ENCODE results near the gene ASCC3.

The ASCC3 gene

GRCh38 chr6:100485268-100485667 lies 395.9 kb downstream of the ASCC3 start:
- no peak for DNase-seq

- DNase-seq = no peak
These were observed 396.7 kb downstream of the ASCC3 start for GRCh38 chr6:100484474-100484873.

GRCh38 chr6:100482698-100483097 lies 398.4 kb downstream of the ASCC3 start:
- no peak for DNase-seq

- DNase-seq = peak in 1 of 2 experiments; percentile 52
These were observed 401.7 kb downstream of the ASCC3 start for GRCh38 chr6:100479179-100480035.

- DNase-seq = no peak
These were observed 405.4 kb downstream of the ASCC3 start for GRCh38 chr6:100475554-100476320.

- DNase-seq = no peak
These were observed 407.9 kb downstream of the ASCC3 start for GRCh38 chr6:100473182-100473581.

- DNase-seq = no peak
These were observed 408.5 kb downstream of the ASCC3 start for GRCh38 chr6:100472674-100473073.

- no peak for DNase-seq
These were observed 410.6 kb downstream of the ASCC3 start for GRCh38 chr6:100470422-100471120.

- no peak for DNase-seq
These were observed 411.8 kb downstream of the ASCC3 start for GRCh38 chr6:100469101-100469859.

GRCh38 chr6:100468016-100468622 lies 413.0 kb downstream of the ASCC3 start:
- no peak for DNase-seq

- DNase-seq = no peak
These were observed 413.8 kb downstream of the ASCC3 start for GRCh38 chr6:100467129-100468015.

- peak in 1 of 2 experiments; percentile 55 for DNase-seq
These were observed 414.6 kb downstream of the ASCC3 start for GRCh38 chr6:100466410-100467128.

- peak; percentile 34 to 37 for DNase-seq
These were observed 415.3 kb downstream of the ASCC3 start for GRCh38 chr6:100465701-100466409.

- DNase-seq = peak; percentile 85 to 93
These were observed 416.0 kb downstream of the ASCC3 start, which contains the start of gene SIM1 for GRCh38 chr6:100464903-100465700. SIM1 (minus strand) TSS chr6:100464921; CDS start chr6:100463468, 1,453 bp downstream.

GRCh38 chr6:100464162-100464851 lies 416.8 kb downstream of the ASCC3 start:
- peak in 1 of 2 experiments; percentile 60 for DNase-seq

GRCh38 chr6:100463630-100464161 lies 417.4 kb downstream of the ASCC3 start:
- peak in 1 of 2 experiments; percentile 25 for DNase-seq
